Esophagus muscularis mucosa (tissue), 4 donors: Measurements from ENCODE around the gene PDIA5. TPM values are rescaled to one million over a fixed set of nuclear protein-coding genes. Genes with fewer than 3 reads are reported as not detected.

Source experiments
- DNase-seq: peaks from one replicate; pipeline ENCODE4 v3.0.0-alpha.2; 2017; ENCODE audit errors: extremely low spot score
- H3K27ac ChIP-seq, 4 donors: fragments of 200-600 bp; sonication (generic); replicated peaks in 1 of 4; 1 replicate in 3 of 4; 2 replicates in 1 of 4; pipeline ENCODE4 v1.5.1; 2016 to 2019; ENCODE audit warnings: mild to moderate bottlenecking in 1 of 4
- H3K27me3 ChIP-seq, 4 donors: fragments of 200-600 bp; sonication (generic); one replicate each; pipeline versions ENCODE4 v1.5.1 to v1.6.0; 2016 to 2019
- H3K36me3 ChIP-seq, 4 donors: fragments of 200-600 bp; sonication (generic); one replicate each; pipeline ENCODE4 v1.5.1; 2016 to 2019
- H3K4me1 ChIP-seq, 4 donors: fragments of 200-600 bp; sonication (generic); one replicate each; pipeline ENCODE4 v1.5.1; 2016 to 2019
- H3K4me3 ChIP-seq, 4 donors: fragments of 200-600 bp; sonication (generic); 1 replicate in 2 of 4; 2 replicates in 2 of 4; pipeline ENCODE4 v1.5.1; 2016 to 2019; ENCODE audit warnings: mild to moderate bottlenecking in 4 of 4, moderate library complexity in 1 of 4
- H3K9me3 ChIP-seq, 4 donors: fragments of 200-600 bp; sonication (generic); 1 replicate in 3 of 4; 2 replicates in 1 of 4; pipeline ENCODE4 v1.5.1; 2016 to 2019
- EP300 ChIP-seq: sonication (generic); formaldehyde crosslinking; IDR thresholded peaks from one replicate; pipeline ENCODE4 v1.6.1; 2017; ENCODE audit warnings: antibody characterized with exemption
- POLR2A ChIP-seq: fragments of 450-650 bp; IDR thresholded peaks from one replicate; pipeline ENCODE4 v1.6.1; 2017; ENCODE audit warnings: antibody characterized with exemption, moderate library complexity, mild to moderate bottlenecking, low read depth
- POLR2AphosphoS5 ChIP-seq, 2 donors: sonication (generic); formaldehyde crosslinking; IDR thresholded peaks; one replicate each; pipeline ENCODE4 v1.6.1; 2017; ENCODE audit warnings: antibody characterized with exemption in 2 of 2
- WGBS: methylation state at CpG from one replicate; pipeline ENCODE4 v1.1.5; 2018; 5-methylcytosine and 5-hydroxymethylcytosine counted together
- intact Hi-C: fragments of 100-400 bp; cut with DNase I; formaldehyde crosslinking; loops from one replicate; pipeline ENCODE4 v1.15.1; 2023
- total RNA-seq, 4 donors: library from RNA; depleted of rRNA; stranded (reverse); fragments of >200 nt; gene quantifications; one replicate each; pipeline versions ENCODE4 v1.1.0 to v1.2.1, GENCODE V29; 2016
- TF ChIP-seq, protein P1 (sequence below), 3 experiments: fragments of 200-600 bp in 2 of 3; fragments of 450-650 bp in 1 of 3; sonication (generic) in 2 of 3; IDR thresholded peaks; one replicate each; pipeline ENCODE4 v1.5.1; 2017 to 2019; ENCODE audit warnings: antibody characterized with exemption in 3 of 3, mild to moderate bottlenecking in 2 of 3, moderate library complexity in 1 of 3

Gene PDIA5
- total RNA-seq, 4 donors from 2014 or later = 12.5 to 16.4 (median 15.1) TPM

DNA sequence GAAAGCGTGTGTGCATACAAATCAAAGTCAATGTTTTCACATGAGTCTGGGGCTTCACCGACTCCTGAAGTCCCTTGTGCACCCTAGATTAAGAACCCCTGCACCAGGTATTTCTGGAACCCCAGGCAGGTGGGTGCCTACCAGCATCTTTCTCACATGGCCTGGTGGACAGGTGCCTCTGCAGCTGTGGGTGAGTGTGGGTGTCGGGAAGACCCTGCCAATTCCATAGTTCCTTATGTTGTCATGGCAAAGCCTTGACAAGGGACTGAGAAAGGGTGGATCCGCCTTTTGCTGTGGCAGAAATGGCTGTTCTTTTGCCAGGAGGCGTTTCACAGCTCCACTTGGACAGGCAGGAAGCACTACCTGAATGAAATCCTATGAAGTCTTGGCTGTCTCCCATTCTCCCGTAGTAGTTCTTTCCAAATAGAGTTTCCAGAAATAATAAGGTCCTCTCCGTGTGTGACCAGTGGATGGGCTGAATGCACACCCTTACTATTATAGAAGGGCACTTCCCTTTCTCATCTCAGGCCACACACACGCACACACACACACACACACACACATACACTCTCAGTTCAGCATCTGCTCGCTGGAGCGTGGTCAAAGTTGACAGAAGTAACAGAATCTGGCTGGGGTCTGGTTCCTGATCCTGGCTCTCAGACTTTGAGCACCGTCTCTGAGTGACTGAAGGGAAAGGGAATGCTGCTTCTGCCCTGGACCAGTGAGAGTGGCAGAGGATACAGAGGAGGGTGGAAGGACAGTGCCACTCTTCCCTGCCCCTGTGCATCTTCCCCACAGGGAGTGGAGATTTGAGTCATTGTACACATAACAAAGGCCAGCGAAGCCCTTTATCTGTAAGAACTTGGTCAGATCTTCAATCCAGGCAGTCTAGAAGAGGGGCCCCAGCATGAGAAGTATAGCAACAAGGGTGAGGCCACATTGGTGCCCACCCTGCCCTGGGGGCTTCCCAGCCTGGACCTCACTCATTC lies 38.7 kb downstream of the PDIA5 start:
- intact Hi-C loops = no loop called here
- Histone ChIP-seq H3K36me3 (peaks cover 24 to 81% (median 53%) of the 10 kb centered on the region in 4 donors), H3K27me3 (no peaks in the 10 kb centered on the region), H3K4me3 (no peak overlapping the region), H3K27ac (no peak overlapping the region), H3K9me3 (no peaks in the 10 kb centered on the region), H3K4me1 (peaks cover 0 to 16% (median 7%) of the 10 kb centered on the region in 4 donors)
- 77% methylated on average over 11 of the region's 12 CpGs for WGBS
- TF ChIP-seq POLR2AphosphoS5 (IDR thresholded peaks at IDR 0.05) (no peak), EP300 (no peak), POLR2A (no peak)
- TF ChIP-seq, protein P1, sequence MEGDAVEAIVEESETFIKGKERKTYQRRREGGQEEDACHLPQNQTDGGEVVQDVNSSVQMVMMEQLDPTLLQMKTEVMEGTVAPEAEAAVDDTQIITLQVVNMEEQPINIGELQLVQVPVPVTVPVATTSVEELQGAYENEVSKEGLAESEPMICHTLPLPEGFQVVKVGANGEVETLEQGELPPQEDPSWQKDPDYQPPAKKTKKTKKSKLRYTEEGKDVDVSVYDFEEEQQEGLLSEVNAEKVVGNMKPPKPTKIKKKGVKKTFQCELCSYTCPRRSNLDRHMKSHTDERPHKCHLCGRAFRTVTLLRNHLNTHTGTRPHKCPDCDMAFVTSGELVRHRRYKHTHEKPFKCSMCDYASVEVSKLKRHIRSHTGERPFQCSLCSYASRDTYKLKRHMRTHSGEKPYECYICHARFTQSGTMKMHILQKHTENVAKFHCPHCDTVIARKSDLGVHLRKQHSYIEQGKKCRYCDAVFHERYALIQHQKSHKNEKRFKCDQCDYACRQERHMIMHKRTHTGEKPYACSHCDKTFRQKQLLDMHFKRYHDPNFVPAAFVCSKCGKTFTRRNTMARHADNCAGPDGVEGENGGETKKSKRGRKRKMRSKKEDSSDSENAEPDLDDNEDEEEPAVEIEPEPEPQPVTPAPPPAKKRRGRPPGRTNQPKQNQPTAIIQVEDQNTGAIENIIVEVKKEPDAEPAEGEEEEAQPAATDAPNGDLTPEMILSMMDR (IDR thresholded peaks at IDR 0.05) = no peak
- DNase-seq = no peak

DNA sequence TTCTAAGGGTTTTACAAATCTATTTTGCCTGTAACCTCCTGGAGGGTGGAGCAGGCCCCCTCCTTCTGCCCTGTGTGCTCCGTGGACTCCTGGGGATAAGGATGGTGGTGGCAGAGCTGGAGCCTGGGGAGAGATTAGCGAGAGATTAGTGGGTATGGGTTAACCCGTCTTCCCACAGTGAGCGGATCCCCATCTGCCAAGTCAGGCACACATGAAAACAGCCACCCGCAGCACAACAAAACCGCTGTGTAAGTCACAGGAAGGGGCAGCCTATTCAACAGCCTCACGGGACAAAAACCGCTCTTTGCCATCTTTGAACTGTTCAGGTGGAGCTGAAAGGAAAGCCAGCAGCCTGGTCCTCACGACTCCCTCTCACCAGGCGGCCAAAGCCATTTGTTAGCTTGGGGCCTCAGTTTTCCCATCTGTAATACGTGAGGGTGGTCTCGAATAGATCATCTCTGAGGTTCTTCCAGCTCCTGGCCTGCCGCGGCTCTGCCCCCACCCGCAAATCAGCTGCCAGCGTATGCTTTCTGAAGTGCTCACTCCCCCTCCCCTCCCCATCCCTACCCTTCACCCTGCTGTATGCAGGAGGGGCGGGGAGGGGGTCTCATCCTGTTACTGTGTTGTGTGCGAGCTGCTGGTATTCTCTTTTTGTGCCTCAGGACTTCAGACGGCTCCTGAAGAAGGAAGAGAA lies 43.6 kb downstream of the PDIA5 start:
- Histone ChIP-seq H3K9me3 (no peaks in the 10 kb centered on the region), H3K36me3 (peaks cover 26 to 80% (median 52%) of the 10 kb centered on the region in 4 donors), H3K27me3 (no peaks in the 10 kb centered on the region), H3K4me3 (no peak overlapping the region), H3K27ac (no peak overlapping the region), H3K4me1 (peaks cover 0 to 14% (median 12%) of the 10 kb centered on the region in 4 donors)
- WGBS = 79% methylated on average over 19 of the region's 19 CpGs
- no peak for TF ChIP-seq POLR2AphosphoS5 (IDR thresholded peaks at IDR 0.05)
- TF ChIP-seq POLR2A = no peak
- TF ChIP-seq, protein P1 (IDR thresholded peaks at IDR 0.05) = no peak
- no peak for TF ChIP-seq EP300
- DNase-seq = no peak
- intact Hi-C loops = no loop called here

DNA sequence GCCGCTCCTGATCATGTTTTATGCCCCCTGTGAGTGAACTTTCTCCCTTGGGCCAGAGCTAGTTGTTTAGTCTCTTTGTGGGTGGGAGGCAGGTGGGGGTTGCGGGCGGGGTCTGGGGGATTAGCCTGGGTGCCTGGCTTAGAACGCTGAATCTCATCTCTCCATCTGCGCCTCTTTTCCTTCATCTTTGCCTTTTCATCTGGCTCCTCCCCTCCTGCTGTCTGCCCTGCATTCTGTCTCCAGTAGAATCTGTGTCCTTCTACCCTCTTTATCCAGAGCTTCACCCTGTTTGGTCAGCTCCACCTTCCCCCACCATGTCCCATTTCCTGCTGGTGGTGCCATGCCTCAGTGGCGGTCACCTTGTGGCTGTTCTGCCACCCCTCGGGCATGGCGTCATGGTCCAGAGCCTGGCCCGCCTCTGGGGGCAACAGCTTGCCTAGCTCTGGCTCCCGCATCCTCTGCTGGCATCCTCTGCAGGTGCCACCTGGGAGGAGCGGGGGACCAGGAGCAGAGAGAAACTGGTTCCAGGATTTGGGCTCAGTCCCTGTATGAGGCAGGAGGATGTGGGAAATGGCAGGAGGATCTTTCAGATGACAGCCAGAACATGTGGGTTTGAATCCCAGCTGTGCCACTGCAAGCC lies 44.3 kb downstream of the PDIA5 start:
- WGBS = 89% methylated on average over 10 of the region's 11 CpGs
- DNase-seq = no peak

DNA sequence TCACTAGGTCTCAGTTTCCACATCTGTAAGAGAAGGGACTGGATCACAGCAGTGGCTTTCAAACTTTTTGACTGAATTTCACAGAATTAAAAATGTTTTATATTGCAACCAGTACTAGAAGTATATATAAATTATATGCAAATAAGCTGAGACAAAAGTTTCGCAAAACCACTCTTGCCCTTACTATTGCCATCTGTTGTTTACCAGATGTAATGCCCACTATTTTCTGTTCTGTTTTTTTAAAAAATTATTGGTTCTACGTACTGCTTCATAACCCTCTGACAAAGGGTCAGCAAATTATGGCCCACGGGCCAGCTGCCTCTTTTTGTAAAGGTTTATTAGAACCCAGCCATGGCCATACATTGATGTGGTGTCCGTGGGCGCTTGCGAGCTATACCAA lies 44.8 kb downstream of the PDIA5 start:
- intact Hi-C loops = no loop called here
- Histone ChIP-seq H3K9me3 (no peaks in the 10 kb centered on the region), H3K27me3 (no peaks in the 10 kb centered on the region), H3K4me3 (no peak overlapping the region), H3K4me1 (peaks cover 0 to 14% (median 12%) of the 10 kb centered on the region in 4 donors), H3K36me3 (peaks cover 17 to 78% (median 54%) of the 10 kb centered on the region in 4 donors), H3K27ac (no peak overlapping the region)
- WGBS = 91% methylated on average over 6 of the region's 6 CpGs
- TF ChIP-seq, protein P1 (IDR thresholded peaks at IDR 0.05) = no peak
- TF ChIP-seq POLR2AphosphoS5 (IDR thresholded peaks at IDR 0.05) = no peak
- no peak for TF ChIP-seq POLR2A
- no peak for TF ChIP-seq EP300
- no peak for DNase-seq

More for the DNA sequence above, 44.3 kb downstream of the PDIA5 start:
- no peaks in the 10 kb centered on the region for H3K9me3 ChIP-seq
- H3K36me3 ChIP-seq = peaks cover 23 to 78% (median 53%) of the 10 kb centered on the region in 4 donors
- TF ChIP-seq POLR2A = no peak
- no peak for TF ChIP-seq POLR2AphosphoS5 (IDR thresholded peaks at IDR 0.05)
- no peak for TF ChIP-seq EP300
- TF ChIP-seq, protein P1 (IDR thresholded peaks at IDR 0.05) = no peak
- H3K4me3 ChIP-seq = no peak overlapping the region
- H3K4me1 ChIP-seq = peaks cover 0 to 14% (median 12%) of the 10 kb centered on the region in 4 donors
- no peak overlapping the region for H3K27ac ChIP-seq
- intact Hi-C loops = no loop called here
- no peaks in the 10 kb centered on the region for H3K27me3 ChIP-seq
